ENCODE data around the gene OR7A10.
"Not testable (repeated sequence)": the region's sequence is repeated elsewhere in the genome, so short reads cannot be mapped to it uniquely, and the experiment has no call there.

OR7A10 gene

DNA sequence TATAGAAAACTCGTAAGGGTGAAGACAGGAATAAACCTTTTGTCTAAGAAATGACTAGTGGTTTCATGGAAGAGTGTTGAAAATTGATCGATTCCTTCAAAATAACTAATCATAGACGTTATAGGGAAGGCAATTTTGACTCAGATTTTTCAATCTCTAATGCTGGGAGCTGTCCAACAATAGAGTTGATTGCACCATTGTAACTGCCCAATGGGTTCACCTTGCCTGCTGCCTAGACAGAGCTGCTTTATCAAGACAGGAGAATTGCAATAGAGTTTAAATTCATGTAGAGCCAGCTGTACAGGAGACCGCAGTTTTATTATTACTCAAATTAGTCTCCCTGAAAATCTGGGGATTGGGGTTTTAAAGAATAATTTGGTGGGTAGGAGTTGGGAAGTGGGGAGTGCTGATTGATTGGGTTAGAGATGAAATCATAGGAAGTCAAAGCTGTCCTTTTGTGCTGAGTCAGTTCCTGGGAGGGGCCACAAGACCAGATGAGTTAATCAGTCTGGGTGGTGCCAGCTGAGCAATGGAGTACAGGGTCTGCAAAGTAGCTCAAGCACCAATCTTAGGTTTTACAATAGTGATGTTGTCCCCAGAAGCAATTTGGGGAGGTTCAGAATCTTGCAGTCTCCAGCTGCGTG lies 53.5 kb downstream of the OR7A10 start:
- DNase-seq (ENCODE audit: low read depth in 4 of 4, low spot score in 1 of 4), result no peak

GRCh38 chr19:14792250-14792649 lies 56.5 kb downstream of the OR7A10 start:
- DNase-seq (ENCODE audit: low read depth in 4 of 4, low spot score in 1 of 4), result not testable (repeated sequence)
